COLO668 (cell line): ENCODE data around the gene MELTF.

Experiments used
- DNase-seq: peaks from one replicate; lab custom pipeline; 2025; ENCODE audit not compliant: unreplicated experiment; lab: John Stamatoyannopoulos, UW

MELTF gene

DNA sequence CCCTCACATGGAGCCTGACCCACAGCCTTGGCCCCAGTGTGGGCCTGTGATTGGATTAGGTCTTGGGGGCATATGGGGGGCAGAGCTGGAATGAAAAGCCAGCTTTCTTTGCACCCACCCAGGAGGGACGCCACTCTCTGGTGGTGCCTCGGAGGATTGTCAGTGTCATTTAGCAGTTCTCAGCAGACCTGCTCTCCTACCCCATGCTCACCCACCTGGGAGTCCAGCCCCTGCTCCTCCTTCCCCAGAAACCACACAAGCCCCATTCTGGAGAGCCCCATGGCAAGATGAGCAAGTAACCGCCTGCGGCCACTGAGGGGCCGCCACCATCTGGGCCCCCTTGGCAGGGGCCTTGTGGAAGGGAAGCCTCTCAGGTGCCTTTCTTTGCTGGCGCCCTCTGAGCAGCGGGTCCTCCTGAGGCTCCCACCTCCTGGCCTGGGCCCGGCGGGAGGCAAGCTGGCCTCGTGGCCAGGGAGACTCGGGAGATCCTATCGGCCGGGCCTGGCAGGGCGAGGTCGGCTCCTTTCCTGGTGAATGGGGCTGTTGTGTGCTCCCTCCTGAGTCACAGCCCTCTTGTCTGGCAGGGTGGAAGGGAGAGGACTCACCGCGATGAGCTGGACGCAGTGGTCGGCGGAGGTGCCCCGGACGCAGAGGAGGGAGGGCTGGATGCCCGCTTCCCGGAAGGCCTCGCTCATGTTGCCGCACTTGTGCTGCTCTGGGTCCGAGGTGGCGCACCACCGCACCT is 2.3 kb downstream of the MELTF start:
- DNase-seq = no peak

DNA sequence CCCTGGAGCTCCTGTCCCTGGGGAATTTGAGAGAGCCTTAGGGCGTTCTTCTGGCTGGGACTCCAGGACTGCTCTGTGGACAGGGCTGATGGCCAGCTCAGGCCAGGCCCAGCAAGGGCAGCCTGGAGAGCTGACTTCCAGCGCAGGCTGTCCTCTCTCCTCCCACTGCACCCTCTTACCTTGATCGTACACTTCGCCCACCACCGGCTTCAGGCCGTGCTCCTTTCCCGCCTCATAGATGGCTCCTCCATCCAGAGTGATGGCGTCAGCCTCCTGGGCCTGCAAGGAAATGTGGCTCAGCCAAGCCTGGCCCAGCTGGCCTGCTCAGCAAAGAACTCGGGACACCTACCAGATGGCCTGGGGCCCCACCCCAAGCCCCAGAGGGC is 3.1 kb downstream of the MELTF start:
- DNase-seq = no peak

DNA sequence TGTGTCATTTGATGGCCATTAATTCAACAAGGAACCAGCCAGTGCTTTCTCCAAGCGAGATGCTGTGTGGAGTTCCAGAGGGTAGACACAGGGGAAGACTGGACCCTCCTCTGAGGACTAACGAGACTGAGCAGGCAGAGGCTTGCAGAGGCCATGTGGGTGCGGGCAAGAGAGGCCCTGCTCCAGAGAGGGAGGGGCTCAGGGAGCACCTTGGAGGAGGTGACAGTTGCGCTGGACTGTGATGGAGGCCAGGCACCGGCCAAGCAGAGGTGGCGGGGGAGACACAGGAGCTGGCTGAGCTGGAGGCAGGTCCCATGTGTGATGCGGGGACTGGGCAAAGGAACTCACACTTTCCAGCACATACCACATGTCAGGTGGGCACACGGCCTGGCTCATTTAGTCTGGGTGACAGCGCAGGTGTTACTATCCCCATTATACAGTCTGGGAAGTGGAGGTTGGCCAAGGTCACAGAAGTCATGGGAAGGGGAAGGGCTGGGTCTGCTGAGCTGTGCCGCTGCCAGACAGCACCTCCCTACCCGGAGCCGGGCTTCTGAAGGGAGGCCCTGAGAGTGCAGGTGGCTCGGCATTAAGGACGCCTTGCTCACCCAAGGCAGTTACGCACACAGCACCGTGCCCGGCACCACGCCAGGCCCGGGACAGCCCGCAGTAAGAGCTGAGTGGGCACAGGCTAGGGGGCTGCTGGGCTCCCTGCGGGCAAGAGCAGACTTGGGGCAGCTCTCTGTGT is 3.7 kb downstream of the MELTF start:
- no peak for DNase-seq

GRCh38 chr3:197024881-197025735 is 4.5 kb downstream of the MELTF start:
- DNase-seq = peak; percentile 30

GRCh38 chr3:197023998-197024651 is 5.5 kb downstream of the MELTF start:
- peak; percentile 72 for DNase-seq

DNA sequence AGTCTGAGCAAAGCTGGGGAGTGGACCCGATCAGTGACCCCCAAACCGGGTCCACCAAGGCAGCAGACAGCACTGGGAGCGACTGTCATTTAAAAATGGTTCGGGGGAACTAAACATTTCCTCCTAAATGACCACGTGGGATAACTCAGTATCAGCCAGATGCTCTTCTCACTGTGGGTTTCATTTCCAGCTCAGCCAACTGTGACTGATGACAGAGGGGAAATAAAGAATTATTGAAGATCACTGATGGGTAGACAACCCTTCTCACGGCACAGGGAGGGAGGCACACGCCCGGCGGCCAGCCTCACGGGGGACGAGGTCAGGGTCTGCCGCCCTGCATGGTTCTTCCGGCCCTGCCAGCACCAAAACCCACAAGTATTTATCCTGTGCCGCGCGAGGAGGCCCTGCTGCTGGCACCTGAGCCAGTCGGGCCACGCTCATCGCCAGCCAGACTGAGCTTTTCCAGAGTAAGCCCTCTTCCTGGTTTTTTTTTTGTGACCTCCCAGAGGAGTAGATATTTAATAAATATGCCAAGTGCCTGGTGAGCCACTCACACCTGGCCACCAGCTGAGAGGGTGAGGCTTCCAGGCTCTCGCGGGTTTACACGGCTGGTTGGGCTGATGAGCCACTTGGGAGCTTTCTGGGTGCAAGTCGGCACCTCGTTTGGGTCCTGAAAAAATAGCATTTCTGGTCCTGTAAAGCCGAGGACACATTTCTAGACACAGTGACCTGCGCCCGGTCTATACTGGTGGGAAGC is 6.2 kb downstream of the MELTF start:
- DNase-seq = peak; percentile 80

DNA sequence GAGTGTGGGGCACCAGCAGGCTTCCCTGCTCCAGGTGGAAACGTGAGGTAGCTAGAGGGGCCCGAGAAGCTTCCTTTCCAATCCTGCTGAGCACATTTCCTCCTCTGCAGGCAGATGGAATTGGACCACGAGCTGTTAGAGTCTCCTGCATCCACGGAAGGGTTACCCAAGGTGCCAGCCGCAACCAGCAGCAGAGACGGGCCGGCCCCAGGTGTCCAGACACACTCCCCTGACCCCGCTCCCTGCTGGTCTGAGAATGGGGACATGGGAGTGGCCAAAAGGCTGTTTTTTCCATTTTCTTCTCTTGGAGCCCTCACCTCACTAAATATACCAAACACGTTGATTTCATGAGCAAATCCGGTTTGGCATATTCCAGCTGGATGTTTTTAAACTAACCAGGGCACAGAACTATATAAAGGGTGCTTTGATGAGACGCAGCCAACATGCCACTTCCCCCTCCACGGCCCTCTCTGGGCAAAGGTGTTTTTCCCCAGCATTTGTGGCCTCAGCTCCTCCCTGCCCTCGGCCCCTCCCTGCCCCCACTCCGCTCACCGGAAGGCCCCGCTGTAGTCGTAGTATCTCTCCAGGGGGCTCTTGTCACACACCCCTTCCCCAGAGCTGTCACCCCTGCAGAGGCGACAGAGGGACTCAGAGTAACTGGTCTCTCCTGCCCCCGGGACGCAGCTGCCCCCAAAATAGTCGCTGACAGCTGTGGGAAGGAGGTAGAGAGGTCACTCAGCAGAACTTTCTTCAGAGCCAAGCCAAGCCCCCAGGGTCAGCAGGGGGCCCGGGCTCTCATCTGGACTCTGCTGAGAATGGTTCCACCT is 7.0 kb downstream of the MELTF start:
- DNase-seq = peak; percentile 47

- no peak for DNase-seq
These were observed 7.8 kb downstream of the MELTF start for GRCh38 chr3:197021729-197022404.

- DNase-seq = no peak
These were observed 8.4 kb downstream of the MELTF start for GRCh38 chr3:197021231-197021630.

DNA sequence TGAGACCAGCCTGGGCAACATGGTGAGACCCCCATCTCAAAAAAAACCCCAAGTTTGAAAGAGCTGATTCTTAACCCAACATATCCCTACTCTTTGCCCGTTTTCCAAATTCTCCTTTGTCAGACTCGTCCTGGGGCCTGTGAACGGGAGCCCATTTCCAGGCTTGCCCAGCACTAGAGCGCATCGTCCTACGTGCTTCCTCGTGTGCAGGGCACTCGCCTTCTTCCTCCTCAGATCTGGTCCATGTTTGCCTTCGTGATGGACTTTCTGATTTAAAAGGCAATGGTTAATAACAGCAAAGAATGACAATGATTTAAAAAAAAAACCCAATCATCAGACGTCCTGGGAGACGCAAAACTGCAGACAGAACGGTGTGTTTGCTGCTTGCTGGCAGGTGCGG is 10.1 kb downstream of the MELTF start:
- no peak for DNase-seq

- DNase-seq = no peak
These were observed 10.6 kb downstream of the MELTF start for GRCh38 chr3:197019021-197019420.

DNA sequence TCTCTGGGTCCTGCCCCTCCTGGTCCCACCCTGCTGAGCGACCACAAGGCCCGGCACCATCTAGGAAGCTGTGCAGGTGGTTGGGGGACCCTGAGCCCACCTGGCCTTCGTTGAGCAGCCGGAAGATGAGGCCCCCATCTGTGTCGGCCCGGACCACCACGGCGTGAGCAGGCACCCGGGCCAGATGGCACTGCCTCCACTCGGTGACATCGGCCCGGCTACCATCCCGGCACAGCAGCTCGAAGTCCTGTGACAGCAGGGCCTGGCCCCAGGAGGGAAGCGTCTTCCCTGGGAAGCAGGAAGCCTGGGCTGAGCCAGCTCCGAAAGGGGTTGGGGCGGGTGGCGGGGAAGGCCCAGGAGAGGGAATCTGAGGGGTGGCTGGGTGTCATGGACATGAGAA is 12.6 kb downstream of the MELTF start:
- DNase-seq = no peak

DNA sequence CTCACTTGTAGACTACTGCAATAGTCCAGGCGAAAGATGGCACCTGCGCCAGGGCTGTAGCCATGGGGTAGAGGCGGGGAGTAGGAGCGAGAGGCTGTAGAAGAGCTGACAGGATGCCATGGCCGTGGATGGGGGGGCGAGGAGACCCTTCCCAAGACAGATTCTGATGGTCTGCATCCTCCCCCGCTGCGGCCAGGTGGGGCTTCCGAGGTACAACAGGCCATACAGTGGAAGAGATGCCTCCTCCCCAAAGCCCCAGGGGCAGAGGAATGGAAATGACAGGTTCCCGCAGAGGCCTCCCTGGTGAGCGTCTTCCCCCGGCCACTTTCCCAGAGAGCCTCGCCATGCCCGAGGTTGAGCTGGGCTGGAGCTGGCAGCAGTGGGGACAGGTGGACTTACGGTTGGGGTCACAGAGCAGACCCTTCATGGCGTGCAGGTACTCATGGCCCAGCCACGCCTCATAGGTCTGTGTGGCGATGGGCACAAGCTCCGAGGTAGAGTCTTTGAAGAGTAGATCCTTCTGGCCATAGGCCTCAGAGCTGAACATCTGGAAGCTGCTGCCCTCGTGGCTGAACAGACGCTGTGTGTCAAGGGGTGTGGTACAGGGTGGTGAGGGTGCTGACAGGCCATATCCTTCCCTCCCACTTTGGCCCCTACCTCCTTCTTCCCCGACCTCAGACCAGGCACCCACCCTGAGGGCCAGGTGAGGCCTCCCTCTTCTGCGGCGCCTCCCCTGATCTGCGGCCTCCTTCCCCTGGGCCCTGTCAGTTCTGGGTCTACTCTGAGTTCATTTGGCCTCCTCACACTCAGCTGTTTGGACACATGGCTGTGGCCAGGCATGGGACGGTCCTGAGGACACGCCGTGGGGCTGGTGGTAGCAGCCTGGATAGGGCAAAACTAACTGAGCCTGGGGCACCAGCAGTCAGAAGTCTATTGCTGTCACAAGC is 13.6 kb downstream of the MELTF start:
- no peak for DNase-seq

DNA sequence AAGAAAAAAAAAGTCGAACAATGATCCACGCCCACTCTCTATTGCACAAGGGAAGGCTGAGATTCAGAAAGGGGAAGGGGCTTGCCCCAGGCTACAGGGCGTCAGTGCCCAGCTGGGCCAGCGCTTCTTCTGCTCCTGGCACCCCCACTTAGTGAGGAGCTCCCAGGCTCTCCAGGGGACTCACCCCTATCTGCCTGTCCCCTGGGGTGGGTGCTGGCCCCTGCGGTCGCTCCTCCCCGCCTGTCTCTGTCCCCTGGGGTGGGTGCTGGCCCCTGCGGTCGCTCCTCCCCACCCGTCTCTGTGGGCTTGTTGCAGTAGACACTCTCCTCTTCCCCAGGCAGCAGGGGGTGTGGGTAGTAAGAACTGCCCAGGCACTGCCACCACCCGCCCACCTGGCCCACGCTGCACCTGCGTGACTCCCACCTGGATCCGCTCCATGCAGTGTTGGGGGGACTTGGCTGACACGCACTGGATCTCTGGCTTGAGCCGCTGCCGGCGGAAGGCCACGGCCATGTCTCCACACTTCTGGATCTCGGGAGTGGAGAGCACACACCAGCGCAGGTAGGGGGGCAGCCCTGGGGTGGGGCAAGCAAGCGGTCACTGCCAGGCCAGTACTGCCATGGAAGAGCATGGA is 14.6 kb downstream of the MELTF start:
- no peak for DNase-seq

DNA sequence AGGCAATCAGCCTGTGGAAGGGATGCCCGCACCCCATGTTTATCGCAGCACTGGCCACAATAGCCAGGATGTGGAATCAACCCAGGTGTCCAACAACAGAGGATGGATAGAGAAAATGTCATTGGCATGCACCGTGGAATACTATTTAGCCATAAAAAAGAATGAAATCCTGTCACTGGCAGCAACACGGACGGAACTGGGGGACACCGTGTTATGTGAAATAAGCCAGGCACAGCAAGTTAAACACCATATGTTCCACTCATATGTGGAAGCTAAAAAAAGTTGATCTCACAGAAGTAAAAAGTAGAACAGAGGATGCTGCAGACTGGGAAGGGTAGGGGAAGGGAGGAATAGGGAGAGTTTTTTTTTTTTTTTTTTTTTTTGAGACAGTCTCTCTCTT is 15.6 kb downstream of the MELTF start:
- no peak for DNase-seq

- DNase-seq = no peak
These were observed 17.1 kb downstream of the MELTF start for GRCh38 chr3:197012540-197012883.

DNA sequence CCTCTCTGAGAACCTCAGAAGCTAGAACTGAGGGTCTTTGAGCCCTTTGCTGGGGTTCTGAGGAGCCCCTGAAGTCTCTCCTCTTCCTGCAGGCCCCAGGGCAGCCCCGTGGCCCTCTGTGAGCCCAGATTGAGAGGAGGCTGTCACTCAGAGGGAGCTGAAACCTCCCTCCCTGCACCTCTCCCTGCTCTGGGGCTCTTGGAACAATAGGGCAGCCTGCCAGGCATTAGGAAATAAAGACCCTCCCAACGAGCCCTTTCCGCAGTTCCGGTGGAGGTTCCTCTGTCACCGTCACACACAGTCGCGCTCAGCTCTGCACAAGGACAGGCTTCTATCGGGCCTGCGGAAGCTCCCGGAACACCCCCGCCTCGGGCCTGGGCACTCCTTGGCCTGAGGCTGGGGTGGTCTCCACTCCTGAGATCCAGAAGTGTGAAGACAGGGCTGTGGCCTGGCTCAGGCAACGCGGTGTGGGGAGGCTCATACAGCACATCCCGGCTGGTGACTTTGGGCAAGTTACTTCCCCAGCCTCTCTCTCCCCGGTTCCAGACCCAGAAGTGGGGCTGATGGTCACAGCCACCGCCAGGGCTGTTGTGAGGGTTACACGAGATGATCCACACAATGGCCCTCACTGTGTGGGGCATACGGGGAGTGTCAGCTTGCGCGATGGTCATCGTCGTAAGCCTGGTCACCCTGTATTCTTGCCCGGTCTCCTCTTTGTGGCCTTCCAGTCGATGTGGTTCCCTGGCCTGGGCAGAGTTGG is 17.7 kb downstream of the MELTF start:
- DNase-seq = no peak
